ENCODE results near the gene BRCA1.
A peak's percentile ranks its signal among the peaks of the same experiment; 100 is the strongest.
"Not testable (repeated sequence)": the region's sequence is repeated elsewhere in the genome, so short reads cannot be mapped to it uniquely, and the experiment has no call there.

BRCA1 gene

GRCh38 chr17:43133439-43133838, 8.3 kb upstream of the BRCA1 start:
- not testable (repeated sequence) for DNase-seq

- DNase-seq, result no peak
Observed at GRCh38 chr17:43132117-43132516, 7.0 kb upstream of the BRCA1 start.

- no peak for DNase-seq
Observed at GRCh38 chr17:43129671-43130010, 4.5 kb upstream of the BRCA1 start.

GRCh38 chr17:43127333-43127876, 2.2 kb upstream of the BRCA1 start:
- DNase-seq, result not testable (repeated sequence)

- no peak for DNase-seq
Observed at GRCh38 chr17:43126911-43127290, 1.7 kb upstream of the BRCA1 start.

- no peak for DNase-seq
Observed at GRCh38 chr17:43125967-43126910, 1.1 kb upstream of the BRCA1 start.

GRCh38 chr17:43118679-43119615, 6.2 kb downstream of the BRCA1 start:
- no peak for DNase-seq

GRCh38 chr17:43114151-43114552, 11.0 kb downstream of the BRCA1 start:
- DNase-seq, result no peak

- DNase-seq, result no peak
Observed at GRCh38 chr17:43106552-43106951, 18.6 kb downstream of the BRCA1 start.

- no peak for DNase-seq
Observed at GRCh38 chr17:43105146-43105545, 20.0 kb downstream of the BRCA1 start.

- DNase-seq, result no peak
Observed at GRCh38 chr17:43104665-43105064, 20.5 kb downstream of the BRCA1 start.

- DNase-seq, result not testable (repeated sequence)
Observed at GRCh38 chr17:43095364-43095763, 29.8 kb downstream of the BRCA1 start.

- DNase-seq, result no peak
Observed at GRCh38 chr17:43094129-43094835, 30.9 kb downstream of the BRCA1 start.

GRCh38 chr17:43092901-43093300, 32.3 kb downstream of the BRCA1 start:
- DNase-seq, result no peak

- DNase-seq, result no peak
Observed at GRCh38 chr17:43090022-43090421, 35.1 kb downstream of the BRCA1 start.

- DNase-seq, result no peak
Observed at GRCh38 chr17:43085474-43085873, 39.7 kb downstream of the BRCA1 start.

- DNase-seq, result no peak
Observed at GRCh38 chr17:43079641-43080302, 45.4 kb downstream of the BRCA1 start.

GRCh38 chr17:43074869-43075268, 50.3 kb downstream of the BRCA1 start:
- DNase-seq, result no peak

- peak; percentile 2 for DNase-seq
Observed at GRCh38 chr17:43070872-43071271, 54.3 kb downstream of the BRCA1 start.

GRCh38 chr17:43070257-43070656, 54.9 kb downstream of the BRCA1 start:
- no peak for DNase-seq

GRCh38 chr17:43069368-43069898, 55.7 kb downstream of the BRCA1 start:
- DNase-seq, result no peak

Measured in eye (tissue), 1 donor.